NCI-H146 (cell line): ENCODE results near the gene ABR.
"Not testable (repeated sequence)": the region's sequence is repeated elsewhere in the genome, so short reads cannot be mapped to it uniquely, and the experiment has no call there.

Experiments
- DNase-seq: peaks from one replicate; lab custom pipeline; 2025; lab: John Stamatoyannopoulos, UW

The ABR gene

DNA sequence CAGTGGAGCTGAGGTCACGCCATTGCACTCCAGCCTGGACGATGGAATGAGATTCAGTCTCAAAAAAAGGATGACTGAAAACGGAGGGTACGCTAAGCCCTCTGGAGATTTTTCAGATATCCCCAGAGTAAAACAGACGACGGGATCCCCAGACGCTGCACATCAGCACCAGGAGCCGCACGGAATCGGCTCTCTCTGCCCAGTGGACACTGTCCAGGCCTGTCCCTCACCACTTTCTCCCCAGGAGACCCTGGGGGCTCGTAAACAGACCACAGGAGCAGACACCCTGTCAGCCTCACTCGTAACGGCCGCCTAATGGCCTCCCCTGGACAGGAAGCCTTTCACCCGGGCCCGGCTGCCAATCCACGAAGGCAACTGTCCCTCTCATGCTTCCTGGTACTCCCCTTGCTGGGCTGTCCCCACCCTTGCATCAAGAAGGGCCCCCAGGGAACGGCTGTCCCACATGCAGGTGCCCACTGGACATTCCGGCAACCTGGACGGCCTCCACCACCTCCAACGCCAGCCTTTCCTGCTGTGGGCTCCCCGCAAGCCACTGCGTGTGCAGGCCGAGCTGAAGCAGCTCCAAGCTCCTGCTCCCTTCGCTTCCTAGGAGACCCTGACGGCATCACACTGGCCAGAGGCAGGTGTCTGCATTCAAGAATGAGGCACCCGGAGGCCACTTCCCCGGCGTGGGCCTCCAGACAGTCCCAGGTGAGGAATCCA lies 108.5 kb downstream of the ABR start:
- no peak for DNase-seq

DNA sequence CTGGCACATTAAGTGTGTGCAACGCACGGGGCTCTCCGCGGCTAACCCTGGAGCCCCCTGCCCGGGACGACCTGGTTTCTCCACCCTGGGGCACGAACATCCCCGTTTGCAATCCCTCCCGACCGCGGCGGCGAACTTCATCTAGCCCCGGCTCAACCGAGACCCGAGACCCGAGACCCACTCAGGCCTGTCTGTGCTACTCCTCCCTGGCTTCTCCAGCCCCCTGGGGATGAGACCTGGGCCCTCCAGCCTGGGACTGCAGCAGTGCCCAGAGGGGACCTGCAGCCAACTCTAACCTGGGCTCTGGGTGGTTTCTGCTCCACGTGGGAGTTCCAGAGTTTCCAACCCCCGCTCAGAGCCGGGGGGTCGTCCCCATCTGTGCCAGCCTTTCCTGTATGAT lies 109.4 kb downstream of the ABR start:
- DNase-seq, result no peak

DNA sequence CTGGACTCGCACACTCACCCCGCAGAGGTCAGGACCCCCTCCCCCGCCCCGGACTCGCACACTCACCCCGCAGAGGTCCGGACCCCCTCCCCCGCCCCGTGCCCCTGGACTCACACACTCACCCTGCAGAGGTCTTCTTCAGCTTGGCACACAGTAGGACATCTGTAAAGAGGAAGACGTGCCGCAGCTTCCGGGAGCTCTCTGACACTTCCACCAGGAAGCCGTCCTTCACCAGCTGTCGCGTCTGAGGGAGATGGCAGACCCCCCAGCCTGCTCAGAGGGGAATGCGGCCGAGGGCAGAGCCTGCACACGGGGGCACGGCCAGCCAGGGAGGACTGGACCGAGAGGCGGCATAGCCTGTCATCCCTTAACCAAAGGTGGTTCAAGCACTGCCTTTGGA lies 109.9 kb downstream of the ABR start:
- DNase-seq, result no peak

DNA sequence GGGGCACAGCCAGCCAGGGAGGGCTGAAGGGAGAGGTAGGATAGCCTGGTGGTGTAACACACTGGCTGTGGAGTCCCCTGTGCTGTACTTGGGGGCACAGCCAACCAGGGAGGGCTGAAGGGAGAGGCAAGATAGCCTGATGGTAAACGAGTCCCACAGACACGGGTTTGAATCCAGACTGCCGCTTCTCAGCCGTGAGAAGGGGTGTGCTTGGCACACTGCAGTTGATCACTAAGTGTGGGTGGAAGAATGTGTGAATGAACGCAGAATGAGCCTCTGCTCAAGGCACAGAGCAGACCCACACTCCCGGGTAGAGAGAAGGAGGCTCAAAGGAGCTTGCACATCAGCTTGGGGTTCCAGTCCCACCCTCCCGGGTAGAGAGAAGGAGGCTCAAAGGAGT lies 111.4 kb downstream of the ABR start:
- no peak for DNase-seq

DNA sequence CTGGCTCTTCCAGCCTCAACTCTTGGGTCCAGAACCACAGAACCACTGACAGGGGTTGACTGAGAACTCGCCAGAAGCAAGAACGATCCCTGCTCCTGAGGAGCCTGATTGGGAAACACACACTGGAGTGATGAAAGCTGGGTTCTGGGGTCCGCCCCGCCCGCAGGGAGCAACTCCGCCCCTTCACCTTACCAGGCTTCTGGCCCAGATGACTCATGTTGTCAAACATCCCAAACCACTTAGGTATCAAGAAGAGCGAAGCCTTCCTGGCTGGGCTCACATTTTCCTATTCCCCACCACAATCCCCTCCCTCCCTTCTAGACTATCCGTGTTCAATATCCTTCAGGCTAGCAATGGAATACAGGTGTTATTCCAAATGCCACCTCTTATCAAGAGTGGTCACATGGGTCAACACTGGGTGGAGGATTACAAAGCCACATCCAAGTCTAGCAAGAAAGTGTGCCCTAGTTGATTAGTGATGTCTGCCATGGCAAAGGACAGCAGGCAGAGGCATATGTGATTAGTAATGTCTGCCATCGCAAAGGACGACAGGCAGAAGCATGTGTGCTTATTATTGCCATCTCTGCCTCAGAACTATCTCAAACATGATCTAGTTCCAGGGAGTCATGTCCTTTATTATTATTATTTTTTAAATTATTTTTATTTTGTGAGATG lies 112.4 kb downstream of the ABR start:
- DNase-seq, result no peak

DNA sequence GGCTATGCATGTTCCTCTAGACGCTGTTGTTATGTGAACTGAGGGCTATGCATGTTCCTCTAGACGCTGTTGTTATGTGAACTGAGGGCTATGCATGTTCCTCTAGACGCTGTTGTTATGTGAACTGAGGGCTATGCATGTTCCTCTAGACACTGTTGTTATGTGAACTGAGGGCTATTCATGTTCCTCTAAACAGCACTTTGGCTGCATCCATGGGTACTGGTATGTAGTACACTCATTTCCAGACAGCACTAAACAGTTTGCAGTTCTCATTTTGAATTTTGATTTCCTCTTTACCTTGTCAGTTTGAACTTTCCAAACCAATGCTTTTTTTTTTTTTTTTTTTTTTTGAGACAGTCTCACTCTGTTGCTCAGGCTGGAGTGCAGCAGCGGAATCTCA lies 114.4 kb downstream of the ABR start:
- not testable (repeated sequence) for DNase-seq

DNA sequence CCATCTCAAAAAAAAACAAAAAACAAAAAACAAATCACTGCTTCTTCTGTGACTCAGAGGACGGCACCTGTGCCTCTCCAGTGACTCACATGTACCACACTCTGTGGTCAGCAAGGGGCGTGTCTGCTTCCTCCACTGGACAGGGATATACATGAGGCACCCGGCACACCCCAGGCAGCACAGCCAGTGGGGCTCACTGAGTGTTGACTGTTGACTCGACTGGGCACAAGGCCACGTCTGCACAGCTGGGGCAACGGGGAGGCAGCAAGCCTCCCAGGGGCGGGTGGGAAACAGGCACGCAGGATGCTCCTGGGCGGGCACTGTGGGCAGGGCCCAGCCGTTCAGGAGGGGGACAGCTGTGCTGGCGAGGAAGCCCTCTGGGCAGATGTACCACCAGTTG lies 118.8 kb downstream of the ABR start:
- no peak for DNase-seq

DNA sequence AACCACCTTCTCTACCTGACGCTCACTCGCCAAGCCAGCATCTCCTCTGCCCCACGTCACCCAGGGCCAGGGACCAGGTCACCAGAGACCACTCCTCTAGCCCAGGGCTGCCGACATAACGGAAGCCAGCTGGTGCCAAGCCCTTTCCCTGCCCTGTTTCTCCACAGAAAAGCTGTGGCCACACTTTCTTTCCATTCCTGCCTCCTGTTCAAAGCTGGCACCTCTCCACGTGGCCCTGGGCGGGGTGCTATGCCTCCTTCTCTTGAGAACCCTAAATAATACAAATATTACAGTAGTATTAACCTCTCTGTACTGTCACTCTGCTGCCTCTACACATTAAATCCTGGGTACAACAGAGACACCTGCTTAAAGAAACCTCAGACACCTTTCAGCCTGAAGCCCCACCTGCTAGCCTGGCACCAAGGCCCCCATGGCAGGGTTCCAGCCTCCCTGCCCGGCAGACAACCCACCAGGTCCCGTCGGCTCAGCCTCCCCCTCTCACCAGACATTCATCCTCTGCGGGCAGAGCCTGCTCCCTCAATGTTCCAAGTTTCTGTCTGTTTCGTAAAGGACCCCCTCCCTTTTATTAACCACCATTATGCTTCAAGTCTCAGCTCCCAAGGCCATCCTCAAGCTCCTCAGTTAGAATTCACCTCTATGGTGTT lies 120.5 kb downstream of the ABR start:
- no peak for DNase-seq

DNA sequence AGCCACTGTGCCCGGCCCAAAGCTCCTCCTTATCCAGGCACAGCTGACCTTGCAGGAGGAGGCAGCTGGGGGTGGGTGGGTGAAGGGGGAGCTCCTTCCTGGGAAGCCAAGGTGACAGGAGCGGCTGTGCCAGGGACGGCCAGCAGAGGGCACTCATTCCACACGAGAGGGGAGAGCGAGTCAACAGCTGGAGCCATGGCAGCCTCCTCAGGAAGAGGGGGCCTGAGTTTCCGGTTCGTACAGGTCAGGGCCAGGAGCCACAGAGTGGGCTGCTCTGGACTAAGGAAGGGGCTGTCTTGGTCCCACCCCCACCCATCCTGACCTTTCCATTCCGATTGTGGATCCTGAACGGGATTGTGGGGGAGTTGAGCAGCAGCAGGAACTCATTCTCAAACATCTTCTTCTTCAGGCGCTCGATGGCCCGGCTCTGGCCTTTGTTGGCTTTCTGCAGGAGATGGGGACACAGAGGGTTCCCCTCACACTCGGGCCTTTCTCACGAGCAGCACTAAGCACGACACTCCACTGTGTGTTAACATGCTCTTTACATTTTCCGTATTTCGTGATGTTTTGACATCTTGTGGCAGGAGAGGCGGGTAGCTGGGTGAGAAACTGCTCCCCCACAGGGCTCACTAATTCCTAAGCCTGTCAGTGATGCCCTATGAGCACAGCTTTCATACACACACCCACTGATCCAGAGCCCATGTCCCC lies 121.2 kb downstream of the ABR start:
- peak; percentile 23 for DNase-seq

DNA sequence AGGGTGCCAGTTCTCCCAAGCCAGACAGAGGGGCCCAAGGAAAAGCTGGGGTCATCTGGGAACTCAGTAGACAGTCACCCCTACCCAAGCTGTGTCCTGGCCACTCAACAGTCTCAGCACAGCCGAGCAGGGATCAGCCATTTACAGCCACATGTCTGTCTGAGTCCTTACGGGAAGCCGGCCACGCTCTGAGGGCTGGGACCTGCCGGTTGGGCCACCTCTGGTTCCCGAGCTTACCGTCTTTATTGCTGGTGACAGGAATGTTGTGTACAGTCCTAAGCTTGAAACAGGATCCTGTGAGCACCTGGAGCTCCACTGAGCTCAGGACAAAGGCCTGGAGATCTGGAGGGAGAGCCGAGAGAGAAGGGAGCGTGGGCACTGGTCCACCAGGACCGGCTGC lies 123.0 kb downstream of the ABR start:
- no peak for DNase-seq

DNA sequence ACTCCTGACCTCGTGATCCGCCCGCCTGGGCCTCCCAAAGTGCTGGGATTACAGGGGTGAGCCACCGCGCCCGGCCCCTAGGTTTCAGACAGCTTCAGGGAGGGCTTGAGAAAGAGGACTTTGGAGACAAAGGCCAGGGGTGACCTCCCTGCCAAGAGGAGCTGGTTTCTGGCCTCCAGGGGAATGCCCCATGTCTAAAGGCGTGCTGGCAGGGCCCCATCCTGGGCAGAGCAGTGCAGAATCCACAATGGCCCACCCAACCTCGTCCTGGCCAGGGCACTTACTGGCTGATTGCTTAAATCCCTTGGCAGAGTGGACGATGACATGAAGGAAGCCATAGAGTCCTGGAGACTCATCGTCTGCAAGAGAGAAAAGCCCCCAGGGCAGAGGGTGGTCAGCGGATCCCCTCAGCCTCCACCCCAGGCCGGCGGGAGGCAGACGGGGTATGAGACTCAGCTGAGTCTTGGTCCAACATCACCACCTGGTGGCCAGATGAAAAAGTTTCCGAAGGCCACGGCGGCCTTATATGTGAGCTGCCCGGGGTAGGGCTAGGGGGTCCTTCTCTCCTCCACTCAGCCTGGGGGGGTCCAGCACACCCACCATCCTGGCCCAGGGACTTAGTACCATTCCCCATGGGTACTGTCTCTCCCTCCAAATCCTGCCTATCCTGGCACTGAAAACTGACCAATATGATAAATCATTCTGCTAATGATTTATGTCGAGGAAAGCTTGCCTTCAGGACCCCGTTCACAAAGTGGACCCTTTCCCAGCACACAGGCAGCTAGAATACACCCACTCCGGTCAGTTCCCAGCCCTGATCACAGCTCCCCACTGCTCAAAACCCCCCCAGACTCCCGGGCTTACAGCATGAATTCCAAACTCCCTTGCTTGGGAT lies 123.8 kb downstream of the ABR start:
- peak; percentile 34 for DNase-seq

DNA sequence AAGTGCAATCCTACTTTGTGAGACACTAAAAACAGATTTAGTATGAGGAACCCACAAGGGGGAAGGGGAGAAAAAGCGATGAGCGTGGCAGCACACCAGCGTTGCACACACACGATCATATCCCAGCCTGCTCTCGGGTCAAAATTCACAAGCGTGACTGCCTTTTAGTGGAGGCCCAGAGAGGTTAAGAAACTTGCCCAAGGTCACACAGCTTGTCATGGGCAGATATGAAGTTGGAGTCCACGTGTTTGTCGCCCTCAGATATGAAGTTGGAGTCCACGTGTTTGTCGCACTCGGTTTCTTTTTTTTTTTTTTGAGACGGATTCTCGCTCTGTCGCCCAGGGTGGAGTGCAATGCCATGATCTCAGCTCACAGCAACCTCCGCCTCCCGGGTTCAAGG lies 124.5 kb downstream of the ABR start:
- no peak for DNase-seq

DNA sequence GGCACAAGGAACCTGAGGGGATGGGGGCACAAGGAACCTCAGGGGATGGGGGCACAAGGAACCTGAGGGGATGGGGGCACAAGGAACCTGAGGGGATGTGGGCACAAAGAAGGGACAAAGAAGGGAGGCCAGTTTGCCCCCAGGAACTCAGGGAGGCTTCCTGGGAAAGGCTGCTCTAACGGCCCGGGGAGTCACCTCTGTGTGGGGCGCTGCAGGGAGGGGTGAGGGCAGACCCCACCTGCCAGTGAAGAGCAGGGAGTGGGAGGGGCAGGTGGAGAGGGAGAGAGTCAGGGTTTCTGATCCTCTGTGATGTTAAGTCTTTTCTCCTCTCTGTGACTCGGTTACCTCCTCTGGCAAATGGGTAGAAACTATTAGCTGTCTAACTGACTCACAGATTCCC lies 125.1 kb downstream of the ABR start:
- DNase-seq, result no peak

DNA sequence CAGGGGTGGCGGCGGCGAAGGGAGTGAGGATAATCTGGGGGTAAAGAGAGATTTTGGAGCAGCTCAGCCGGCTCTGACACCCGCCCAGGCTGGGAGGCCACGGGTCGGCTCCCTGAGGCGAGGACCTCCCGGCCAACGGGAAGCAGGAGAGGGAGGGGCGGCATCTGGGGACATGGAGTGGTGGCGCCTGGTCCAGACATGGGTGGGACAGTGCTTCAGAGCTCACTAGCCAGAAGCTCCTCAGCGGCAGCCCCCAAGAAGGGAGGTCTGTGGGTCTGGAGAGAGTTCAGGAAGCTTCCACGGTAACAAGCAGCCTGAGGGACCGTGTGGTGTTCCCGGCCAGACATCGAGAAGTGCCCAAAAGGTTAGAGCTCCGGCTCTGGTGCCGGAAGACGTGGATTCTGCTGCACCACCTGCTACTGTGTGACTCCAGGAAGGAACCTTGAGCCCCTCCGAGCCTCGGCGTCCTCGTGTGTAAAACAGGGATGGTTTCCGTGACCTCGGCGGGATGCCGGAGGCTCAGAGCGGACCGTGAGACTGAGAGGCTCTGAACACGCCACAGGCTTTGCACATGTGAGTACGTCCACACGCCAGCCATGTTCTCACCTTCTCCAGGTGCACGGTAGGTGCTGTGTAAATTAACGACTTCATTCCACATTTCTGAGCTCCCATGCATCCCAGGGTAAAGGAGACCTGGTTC lies 126.0 kb downstream of the ABR start:
- DNase-seq, result no peak

DNA sequence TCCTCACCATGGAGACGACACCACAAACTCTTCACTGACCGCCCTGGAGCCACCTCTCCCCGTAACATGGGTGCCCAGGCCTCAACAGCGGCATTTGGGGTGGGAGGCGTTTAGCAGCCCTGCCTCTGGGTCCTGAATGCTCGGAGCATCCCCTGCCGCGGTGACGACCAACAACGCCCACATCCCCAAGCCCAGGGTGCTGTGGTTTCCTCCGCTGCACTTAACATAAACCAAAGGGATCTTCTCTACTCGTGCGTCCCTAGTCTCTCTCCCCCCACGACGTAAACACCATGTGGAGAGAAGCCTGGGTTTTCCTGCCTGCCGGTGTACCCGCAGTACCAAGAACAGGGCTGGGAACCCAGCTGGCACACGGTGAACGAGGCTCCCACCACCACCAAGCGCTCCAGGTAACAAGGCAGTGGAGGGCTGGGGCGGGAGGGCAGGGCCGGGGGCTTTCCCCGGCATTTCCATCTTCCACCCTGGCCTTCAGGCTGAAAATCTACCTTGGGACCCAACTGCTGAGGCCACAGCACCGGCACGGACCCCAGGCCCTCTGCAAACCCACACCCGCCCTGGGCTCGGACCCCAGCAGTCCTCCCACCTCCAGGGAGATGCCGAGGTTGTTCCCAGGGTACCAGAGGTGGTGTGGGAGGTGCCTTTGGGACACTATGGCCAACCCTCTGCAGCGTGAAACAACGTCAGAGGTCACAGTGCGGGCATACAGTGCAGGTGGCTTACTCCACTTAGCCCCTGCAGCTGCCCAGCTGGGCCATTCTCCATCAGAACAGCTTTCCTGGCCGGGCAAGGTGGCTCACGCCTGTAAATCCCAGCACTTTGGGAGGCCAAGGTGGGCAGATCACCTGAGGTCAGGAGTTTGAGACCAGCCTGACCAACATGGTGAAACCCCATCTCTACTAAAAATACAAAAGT lies 128.5 kb downstream of the ABR start:
- DNase-seq, result no peak

DNA sequence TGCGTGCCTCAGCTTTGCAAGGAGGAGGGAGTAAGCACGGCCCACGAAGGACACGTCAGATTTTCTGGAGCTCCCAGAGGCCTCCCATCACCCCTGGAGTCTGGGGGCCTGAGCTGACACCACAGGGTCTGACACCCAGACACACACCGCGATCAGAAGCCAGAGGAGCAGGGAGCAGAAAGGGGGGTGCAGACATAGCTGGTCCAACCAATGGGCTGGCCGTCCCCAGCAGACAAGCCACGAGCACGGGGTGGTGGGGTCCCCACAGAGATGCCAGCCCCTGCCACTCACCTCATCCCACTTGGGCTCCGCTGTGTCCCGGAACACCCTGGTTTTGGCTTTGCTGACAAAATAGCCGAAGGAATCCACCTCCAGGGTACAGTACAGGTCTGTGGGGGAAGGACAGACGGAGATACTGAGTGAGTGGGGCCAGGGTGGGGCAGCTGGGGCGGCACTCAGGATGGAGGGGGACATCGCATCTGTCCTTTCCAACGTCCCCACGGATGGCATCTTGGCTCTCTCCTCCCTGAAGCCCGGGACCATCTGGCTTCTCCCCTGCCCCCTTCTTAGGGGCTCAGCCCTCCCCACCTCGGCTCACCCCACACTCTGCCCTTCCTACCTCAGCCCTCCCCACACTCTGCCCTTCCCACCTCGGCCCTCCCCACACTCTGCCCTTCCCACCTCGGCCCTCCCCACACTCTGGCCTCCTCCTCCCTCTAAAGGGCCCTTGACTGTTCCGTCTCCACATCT lies 129.4 kb downstream of the ABR start:
- no peak for DNase-seq

DNA sequence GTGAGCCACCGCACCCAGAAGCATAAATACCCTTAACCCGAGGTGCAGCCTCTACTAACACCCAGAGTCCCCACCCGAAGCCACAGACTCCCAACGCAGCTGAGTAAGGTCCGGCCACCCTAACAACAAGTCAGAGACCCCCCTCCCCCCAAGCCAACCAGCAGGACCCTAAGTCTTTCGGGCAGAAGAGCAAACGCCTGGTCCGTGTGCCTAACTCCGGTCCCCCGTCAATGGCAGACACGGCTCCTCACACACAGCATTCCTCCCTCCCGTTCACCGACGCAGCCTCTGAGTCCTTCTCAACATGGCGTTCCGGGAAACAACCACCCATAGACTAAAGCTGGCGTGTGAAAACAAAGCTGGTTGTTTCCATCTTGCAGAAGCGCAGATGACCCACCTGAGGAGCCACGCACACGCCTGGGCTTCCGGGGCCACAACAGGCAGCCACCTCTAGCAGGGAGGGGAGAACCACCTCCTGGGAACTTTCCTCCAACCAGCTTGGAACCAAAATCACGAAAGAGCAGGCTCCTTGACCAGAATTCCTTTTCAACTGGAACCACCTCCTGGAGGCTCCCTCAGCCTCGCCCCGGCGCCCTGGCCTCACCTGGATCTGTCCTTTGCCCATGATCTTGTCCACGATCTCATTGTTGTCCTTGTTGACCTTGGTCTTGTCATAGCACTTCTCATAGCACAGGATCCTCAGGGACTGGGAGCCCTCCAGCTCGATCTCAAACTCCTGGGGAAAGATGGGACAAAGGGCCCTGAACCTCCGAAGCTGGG lies 130.1 kb downstream of the ABR start:
- DNase-seq, result no peak

DNA sequence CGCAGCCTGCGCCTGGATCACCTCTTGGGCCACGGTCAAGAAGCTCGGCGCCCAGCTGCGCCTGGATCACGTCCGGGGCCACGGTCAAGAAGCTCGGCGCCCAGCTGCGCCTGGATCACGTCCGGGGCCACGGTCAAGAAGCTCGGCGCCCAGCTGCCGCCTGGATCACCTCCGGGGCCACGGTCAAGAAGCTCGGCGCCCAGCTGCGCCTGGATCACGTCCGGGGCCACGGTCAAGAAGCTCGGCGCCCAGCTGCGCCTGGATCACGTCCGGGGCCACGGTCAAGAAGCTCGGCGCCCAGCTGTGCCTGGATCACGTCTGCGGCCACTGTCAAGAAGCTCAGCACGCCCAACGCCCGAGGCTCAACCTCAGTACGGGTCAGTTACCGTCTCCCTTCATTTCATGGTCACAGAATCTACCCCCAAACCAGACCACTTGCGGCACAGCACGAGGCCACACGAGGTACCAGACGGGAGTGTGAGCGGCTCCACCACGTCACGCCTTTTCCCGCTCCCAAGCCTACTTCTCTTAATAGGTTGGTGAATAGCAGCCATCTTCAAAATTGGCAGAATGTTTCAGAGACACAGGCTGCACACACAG lies 131.2 kb downstream of the ABR start:
- DNase-seq, result not testable (repeated sequence)
